SU-DHL-6 (cell line): ENCODE results near the gene ETFB.

Source experiments
- EZH2phosphoT487 ChIP-seq: fragments of 200-600 bp; sonication (generic), shearing (Covaris generic); conservative IDR thresholded peaks from 2 replicates; pipeline ENCODE4 v1.6.1; 2018; ENCODE audit warnings: mild to moderate bottlenecking, antibody characterized with exemption, low read length, moderate library complexity, mixed read lengths
- TF ChIP-seq, protein P1 (sequence below): fragments of 200-600 bp; sonication (generic); IDR thresholded peaks from one replicate; pipeline ENCODE4 v1.5.1; 2017; ENCODE audit warnings: antibody characterized with exemption, mild to moderate bottlenecking, low read length, moderate library complexity; ENCODE audit not compliant: insufficient read depth, poor library complexity, severe bottlenecking

DNA sequence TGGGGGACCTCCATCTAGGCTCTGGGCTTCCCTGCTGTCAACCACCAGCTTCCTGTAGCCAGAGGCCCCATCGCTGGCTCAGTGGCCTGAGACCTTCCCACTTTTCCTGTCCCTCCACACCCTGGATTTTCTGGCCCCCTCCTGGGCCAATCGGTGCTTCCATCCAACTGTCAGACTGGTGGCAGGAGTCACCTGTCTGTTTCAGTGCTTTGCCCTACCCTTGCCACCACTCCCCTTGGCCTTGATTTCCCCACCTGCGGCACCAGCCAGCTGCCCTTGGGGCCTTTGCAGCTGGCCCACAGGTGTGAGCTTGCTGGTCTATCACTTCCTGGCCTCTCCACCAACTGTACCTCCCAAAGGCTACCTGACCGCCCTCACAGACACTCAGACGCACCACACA lies 36.8 kb downstream of the ETFB start:
- TF ChIP-seq, protein P1, sequence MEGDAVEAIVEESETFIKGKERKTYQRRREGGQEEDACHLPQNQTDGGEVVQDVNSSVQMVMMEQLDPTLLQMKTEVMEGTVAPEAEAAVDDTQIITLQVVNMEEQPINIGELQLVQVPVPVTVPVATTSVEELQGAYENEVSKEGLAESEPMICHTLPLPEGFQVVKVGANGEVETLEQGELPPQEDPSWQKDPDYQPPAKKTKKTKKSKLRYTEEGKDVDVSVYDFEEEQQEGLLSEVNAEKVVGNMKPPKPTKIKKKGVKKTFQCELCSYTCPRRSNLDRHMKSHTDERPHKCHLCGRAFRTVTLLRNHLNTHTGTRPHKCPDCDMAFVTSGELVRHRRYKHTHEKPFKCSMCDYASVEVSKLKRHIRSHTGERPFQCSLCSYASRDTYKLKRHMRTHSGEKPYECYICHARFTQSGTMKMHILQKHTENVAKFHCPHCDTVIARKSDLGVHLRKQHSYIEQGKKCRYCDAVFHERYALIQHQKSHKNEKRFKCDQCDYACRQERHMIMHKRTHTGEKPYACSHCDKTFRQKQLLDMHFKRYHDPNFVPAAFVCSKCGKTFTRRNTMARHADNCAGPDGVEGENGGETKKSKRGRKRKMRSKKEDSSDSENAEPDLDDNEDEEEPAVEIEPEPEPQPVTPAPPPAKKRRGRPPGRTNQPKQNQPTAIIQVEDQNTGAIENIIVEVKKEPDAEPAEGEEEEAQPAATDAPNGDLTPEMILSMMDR = no peak
- TF ChIP-seq EZH2phosphoT487 = no peak
